Measurements from ENCODE around the gene UBR2. TPM values are rescaled to one million over a fixed set of nuclear protein-coding genes. Genes with fewer than 3 reads are reported as not detected.
"Not testable (repeated sequence)": the region's sequence is repeated elsewhere in the genome, so short reads cannot be mapped to it uniquely, and the experiment has no call there.

The UBR2 gene
- total RNA-seq, 1 experiment from 2014 or later, result 21.7 TPM

DNA sequence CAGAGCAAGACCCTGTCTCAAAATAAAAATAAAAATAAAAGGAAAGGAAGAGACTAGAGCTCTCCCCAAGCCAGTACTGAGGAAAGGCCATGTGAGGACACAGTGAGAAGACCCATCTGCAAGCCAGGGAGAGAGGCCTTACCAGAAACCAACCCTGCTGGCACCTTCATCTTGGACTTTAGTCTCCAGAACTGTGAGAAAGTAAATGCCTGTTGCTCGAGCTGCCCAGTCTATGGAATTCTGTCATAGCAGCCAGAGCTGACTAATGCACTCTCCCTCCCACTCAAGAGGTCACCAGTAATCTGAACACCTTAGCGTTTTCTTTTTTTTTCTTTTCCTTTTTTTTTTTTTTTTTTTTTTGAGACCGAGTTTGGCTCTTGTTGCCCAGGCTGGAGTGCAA, 165.9 kb downstream of the UBR2 start:
- no peaks in the 10 kb centered on the region for H3K27me3 Mint-ChIP-seq (ENCODE audit: insufficient read depth, unreplicated experiment)
- H3K9me3 Mint-ChIP-seq (ENCODE audit: unreplicated experiment), result no peaks in the 10 kb centered on the region
- ChIA-PET CTCF (interaction anchor here (1.1 kb wide), 1 partner anchor 68 kb away, joined by 4 read pairs; no protein-coding TSS in a partner anchor), POLR2A (no interaction called here)
- Histone ChIP-seq H3K36me3 (ENCODE audit: control insufficient read depth, insufficient read depth, low read length) (no peaks in the 10 kb centered on the region), H3K9me3 (no peaks in the 10 kb centered on the region), H3K4me3 (ENCODE audit: low read depth, low read length) (no peak overlapping the region), H3K4me1 (peaks cover 4% of the 10 kb centered on the region; the same call in 1 of the 2 replicates), H3K27me3 (replicated peaks; ENCODE audit: control insufficient read depth, insufficient read depth, low read length) (no peaks in the 10 kb centered on the region)
- intact Hi-C loops (cut with micrococcal nuclease; ENCODE audit: unreplicated experiment), result no loop called here
- no TSS peak for BruUV-seq (replicated peaks)
- TF ChIP-seq, protein P1, sequence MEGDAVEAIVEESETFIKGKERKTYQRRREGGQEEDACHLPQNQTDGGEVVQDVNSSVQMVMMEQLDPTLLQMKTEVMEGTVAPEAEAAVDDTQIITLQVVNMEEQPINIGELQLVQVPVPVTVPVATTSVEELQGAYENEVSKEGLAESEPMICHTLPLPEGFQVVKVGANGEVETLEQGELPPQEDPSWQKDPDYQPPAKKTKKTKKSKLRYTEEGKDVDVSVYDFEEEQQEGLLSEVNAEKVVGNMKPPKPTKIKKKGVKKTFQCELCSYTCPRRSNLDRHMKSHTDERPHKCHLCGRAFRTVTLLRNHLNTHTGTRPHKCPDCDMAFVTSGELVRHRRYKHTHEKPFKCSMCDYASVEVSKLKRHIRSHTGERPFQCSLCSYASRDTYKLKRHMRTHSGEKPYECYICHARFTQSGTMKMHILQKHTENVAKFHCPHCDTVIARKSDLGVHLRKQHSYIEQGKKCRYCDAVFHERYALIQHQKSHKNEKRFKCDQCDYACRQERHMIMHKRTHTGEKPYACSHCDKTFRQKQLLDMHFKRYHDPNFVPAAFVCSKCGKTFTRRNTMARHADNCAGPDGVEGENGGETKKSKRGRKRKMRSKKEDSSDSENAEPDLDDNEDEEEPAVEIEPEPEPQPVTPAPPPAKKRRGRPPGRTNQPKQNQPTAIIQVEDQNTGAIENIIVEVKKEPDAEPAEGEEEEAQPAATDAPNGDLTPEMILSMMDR (IDR thresholded peaks at IDR 0.05; ENCODE audit: insufficient read depth in 1 of 2, low read depth in 1 of 2, low read length in 1 of 2, severe bottlenecking in 1 of 2, unreplicated experiment in 1 of 2), result no peak
- H3K4me1 Mint-ChIP-seq (ENCODE audit: low read depth, unreplicated experiment), result peaks cover 6% of the 10 kb centered on the region
- H3K36me3 Mint-ChIP-seq (ENCODE audit: insufficient read depth, unreplicated experiment), result no peaks in the 10 kb centered on the region
- H3K27ac Mint-ChIP-seq (ENCODE audit: unreplicated experiment), result no peak overlapping the region
- DNase-seq, result peak in 1 of 2 experiments; percentile 9
- H3K4me3 Mint-ChIP-seq (ENCODE audit: unreplicated experiment), result no peak overlapping the region

DNA sequence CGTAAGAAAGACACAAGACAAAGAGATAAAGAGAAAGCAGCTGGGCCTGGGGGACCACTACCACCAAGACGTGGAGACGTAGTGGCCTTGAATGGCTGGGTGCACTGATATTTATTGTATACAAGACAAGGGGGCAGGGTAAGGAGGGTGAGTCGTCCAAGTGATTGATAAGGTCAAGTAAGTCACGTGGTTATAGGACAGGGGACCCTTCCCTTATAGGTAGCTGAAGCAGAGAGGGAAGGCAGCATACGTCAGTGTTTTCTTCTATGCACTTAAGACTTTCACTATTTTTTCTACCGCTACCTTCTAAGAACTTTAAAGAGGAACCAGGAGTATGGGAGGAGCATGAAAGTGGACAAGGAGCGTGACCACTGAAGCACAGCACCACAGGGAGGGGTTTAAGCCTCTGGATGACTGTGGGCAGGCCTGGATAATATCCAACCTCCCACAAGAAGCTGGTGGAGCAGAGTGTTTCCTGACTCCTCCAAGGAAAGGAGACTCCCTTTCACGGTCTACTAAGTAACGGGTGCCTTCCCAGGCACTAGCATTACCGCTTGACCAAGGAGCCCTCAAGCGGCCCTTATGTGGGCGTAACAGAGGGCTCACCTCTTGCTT, 170.1 kb downstream of the UBR2 start:
- H3K27me3 Mint-ChIP-seq (ENCODE audit: insufficient read depth, unreplicated experiment); H3K9me3 Mint-ChIP-seq (ENCODE audit: unreplicated experiment); H3K36me3 ChIP-seq (ENCODE audit: control insufficient read depth, insufficient read depth, low read length); H3K9me3 ChIP-seq; intact Hi-C loops (cut with micrococcal nuclease; ENCODE audit: unreplicated experiment); CTCF ChIA-PET; H3K27ac Mint-ChIP-seq (ENCODE audit: unreplicated experiment); H3K4me1 Mint-ChIP-seq (ENCODE audit: low read depth, unreplicated experiment); H3K4me3 Mint-ChIP-seq (ENCODE audit: unreplicated experiment); H3K36me3 Mint-ChIP-seq (ENCODE audit: insufficient read depth, unreplicated experiment); H3K4me1 ChIP-seq; POLR2A ChIA-PET; H3K4me3 ChIP-seq (ENCODE audit: low read depth, low read length); DNase-seq; BruUV-seq (replicated peaks); H3K27me3 ChIP-seq (replicated peaks; ENCODE audit: control insufficient read depth, insufficient read depth, low read length): not testable (repeated sequence)

DNA sequence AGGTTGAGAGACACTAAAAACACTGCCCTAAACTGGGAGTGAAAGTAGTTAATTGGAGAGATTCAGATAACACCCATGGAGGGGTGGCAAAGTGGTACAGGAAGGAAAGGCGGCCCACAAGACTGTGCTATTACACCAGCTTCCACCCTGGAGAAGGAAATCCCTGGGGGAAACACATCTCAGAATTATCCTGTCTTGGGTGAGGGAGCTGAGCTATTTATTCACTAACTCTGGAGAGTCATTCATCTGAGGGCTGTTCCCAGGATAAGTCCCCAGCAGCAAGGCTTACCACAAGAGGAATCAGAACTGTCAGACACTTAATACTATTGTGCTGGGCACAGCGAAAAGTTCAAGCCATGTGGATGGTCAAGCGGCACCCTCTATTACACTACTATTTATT, 172.1 kb downstream of the UBR2 start:
- no peaks in the 10 kb centered on the region for H3K9me3 Mint-ChIP-seq (ENCODE audit: unreplicated experiment)
- POLR2A ChIA-PET, result no interaction called here
- H3K27me3 ChIP-seq (replicated peaks; ENCODE audit: control insufficient read depth, insufficient read depth, low read length), result no peaks in the 10 kb centered on the region
- no peaks in the 10 kb centered on the region for H3K4me1 ChIP-seq
- BruUV-seq (replicated peaks), result no TSS peak
- no peaks in the 10 kb centered on the region for H3K4me1 Mint-ChIP-seq (ENCODE audit: low read depth, unreplicated experiment)
- TF ChIP-seq, protein P1 (IDR thresholded peaks at IDR 0.05; ENCODE audit: insufficient read depth in 1 of 2, low read depth in 1 of 2, low read length in 1 of 2, severe bottlenecking in 1 of 2, unreplicated experiment in 1 of 2), result no peak
- no peak overlapping the region for H3K4me3 ChIP-seq (ENCODE audit: low read depth, low read length)
- no peaks in the 10 kb centered on the region for H3K9me3 ChIP-seq
- H3K36me3 Mint-ChIP-seq (ENCODE audit: insufficient read depth, unreplicated experiment), result no peaks in the 10 kb centered on the region
- H3K27ac Mint-ChIP-seq (ENCODE audit: unreplicated experiment), result no peak overlapping the region
- CTCF ChIA-PET, result interaction anchor here (0.5 kb wide), 1 partner anchor 20 kb away, joined by 4 read pairs; no protein-coding TSS in a partner anchor
- DNase-seq, result no peak
- intact Hi-C loops (cut with micrococcal nuclease; ENCODE audit: unreplicated experiment), result no loop called here
- H3K4me3 Mint-ChIP-seq (ENCODE audit: unreplicated experiment), result no peak overlapping the region
- no peaks in the 10 kb centered on the region for H3K36me3 ChIP-seq (ENCODE audit: control insufficient read depth, insufficient read depth, low read length)
- H3K27me3 Mint-ChIP-seq (ENCODE audit: insufficient read depth, unreplicated experiment), result no peaks in the 10 kb centered on the region
